ENCODE measurements around the gene CACNA1C.
"Not testable (repeated sequence)": the region's sequence is repeated elsewhere in the genome, so short reads cannot be mapped to it uniquely, and the experiment has no call there.

The CACNA1C gene

DNA sequence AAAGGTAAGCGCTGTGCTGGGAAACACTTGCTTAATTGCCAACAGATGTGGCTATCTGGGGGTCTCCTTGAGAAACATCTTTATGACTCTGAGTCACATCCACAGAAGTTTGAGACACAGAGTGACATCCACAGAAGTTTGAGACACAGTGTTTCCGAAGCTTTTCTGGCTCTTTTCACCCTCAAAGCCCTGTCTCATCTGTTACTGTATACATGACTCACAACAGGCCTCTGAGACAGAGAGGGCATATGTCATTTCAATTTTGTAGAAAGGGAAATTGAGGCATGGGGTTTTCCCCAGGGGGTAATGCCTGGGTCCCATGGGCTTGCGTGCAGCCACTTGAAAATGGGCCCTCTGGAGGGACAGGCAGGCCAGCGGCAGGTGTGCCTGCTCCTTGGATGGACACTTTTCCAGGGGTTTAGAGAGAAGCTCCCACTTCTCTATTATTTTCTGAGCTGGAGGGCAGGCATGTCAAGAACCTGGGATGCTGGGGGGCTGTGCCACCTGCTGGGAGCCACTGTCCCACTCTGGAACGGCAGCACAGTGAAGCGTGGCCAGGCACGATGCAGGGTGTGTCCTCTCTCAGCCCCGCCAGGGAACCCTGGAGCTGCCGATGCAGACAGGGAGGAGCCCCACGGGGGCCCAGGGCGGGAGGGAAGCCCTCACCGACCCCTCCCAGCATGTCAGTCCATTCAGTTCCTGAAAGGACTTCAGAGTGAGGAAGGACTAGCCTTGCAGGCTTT, 630.7 kb downstream of the CACNA1C start:
- Histone ChIP-seq H3K4me3 (no peak overlapping the region), H3K27ac (no peak overlapping the region)

DNA sequence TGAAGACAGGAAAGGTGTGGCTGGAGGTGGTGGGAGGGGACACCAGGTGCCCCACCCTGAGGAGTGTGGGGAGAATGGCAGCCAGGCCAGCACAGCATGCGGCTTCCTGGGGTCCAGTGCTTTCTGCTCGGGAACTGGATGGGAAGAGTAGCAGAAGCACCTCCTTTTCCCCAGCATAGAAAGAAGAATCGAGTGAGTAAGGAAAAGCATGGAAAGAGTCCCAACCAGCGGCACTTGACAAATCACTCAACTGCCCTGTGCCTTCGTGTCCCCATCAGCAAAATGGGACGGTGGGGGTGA, 631.2 kb downstream of the CACNA1C start:
- not testable (repeated sequence) for H3K27ac ChIP-seq

GRCh38 chr12:2685620-2686279, 633.0 kb downstream of the CACNA1C start:
- not testable (repeated sequence) for H3K4me3 ChIP-seq, H3K27ac ChIP-seq

More for the DNA sequence above, 631.2 kb downstream of the CACNA1C start:
- not testable (repeated sequence) for H3K4me3 ChIP-seq

- Histone ChIP-seq H3K27ac (no peak overlapping the region), H3K4me3 (no peak overlapping the region)
Measured at GRCh38 chr12:2686280-2686646, 633.5 kb downstream of the CACNA1C start.

GRCh38 chr12:2687058-2687457, 634.3 kb downstream of the CACNA1C start:
- no peak overlapping the region for H3K27ac ChIP-seq
- no peak overlapping the region for H3K4me3 ChIP-seq

GRCh38 chr12:2687726-2688125, 634.9 kb downstream of the CACNA1C start:
- H3K4me3 ChIP-seq: no peak overlapping the region
- H3K27ac ChIP-seq: no peak overlapping the region

- no peak overlapping the region for H3K27ac ChIP-seq
- H3K4me3 ChIP-seq: no peak overlapping the region
Measured at GRCh38 chr12:2688381-2688931, 635.7 kb downstream of the CACNA1C start.

DNA sequence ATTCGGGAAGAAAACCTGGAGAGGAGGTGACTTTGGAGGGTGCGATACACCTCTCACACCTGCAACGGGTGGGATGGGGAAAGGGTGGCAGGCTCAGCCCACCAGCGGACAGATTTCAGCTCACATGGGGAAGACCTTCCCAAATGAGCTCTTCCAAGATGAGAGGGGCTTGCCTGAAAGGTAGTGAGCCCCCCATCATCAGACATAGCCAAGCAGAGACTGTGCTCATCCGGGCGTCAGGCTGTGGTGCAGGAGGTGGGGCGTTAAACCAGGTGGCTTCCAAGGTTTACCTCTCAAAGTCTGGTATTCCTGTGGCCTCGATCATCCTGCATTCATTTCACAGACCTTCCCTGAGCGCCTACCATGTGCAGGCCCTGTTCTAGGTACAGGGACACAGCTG, 636.6 kb downstream of the CACNA1C start:
- no peak overlapping the region for H3K4me3 ChIP-seq
- H3K27ac ChIP-seq: no peak overlapping the region

GRCh38 chr12:2689879-2690278, 637.1 kb downstream of the CACNA1C start:
- H3K4me3 ChIP-seq: no peak overlapping the region

DNA sequence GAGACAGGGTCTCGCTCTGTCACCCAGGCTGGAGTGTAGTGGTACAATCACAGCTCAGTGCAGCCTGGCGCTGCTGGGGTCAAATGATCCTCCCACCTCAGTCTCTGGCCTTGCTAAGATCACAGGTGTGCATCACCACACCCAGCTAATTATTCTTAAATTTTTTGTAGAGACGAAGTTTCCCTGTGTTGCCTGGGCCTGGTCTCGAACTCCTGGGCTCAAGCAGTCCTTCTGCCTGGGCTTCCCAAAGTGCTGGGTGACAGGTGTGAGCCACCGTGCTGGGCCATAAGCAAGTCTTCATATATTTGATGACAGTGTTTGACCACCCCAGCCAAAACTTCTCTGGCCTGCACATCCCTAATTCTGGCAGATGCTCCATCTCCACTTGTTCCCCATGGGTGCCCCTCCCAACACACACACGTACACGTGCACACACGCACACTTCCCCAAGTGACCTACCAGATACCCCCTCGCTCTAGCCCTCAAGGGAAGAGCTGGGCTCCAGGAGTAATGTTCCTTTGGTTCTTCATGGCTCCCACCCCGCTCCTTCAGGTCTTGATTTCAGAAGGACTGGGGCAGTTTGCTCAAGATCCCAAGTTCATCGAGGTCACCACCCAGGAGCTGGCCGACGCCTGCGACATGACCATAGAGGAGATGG, 637.7 kb downstream of the CACNA1C start:
- Histone ChIP-seq H3K27ac (peak overlapping the region in 1 of 21 experiments; percentile 84), H3K4me3 (peak overlapping the region; percentile 37 to 58 (median 48))

More at GRCh38 chr12:2689879-2690278, 637.1 kb downstream of the CACNA1C start:
- no peak overlapping the region for H3K27ac ChIP-seq

- H3K27ac ChIP-seq: peak overlapping the region in 10 of 21 experiments; percentile 36 to 84 (median 60)
- peak overlapping the region; percentile 37 to 58 (median 48) for H3K4me3 ChIP-seq
Measured at GRCh38 chr12:2691006-2691344, 638.2 kb downstream of the CACNA1C start.

DNA sequence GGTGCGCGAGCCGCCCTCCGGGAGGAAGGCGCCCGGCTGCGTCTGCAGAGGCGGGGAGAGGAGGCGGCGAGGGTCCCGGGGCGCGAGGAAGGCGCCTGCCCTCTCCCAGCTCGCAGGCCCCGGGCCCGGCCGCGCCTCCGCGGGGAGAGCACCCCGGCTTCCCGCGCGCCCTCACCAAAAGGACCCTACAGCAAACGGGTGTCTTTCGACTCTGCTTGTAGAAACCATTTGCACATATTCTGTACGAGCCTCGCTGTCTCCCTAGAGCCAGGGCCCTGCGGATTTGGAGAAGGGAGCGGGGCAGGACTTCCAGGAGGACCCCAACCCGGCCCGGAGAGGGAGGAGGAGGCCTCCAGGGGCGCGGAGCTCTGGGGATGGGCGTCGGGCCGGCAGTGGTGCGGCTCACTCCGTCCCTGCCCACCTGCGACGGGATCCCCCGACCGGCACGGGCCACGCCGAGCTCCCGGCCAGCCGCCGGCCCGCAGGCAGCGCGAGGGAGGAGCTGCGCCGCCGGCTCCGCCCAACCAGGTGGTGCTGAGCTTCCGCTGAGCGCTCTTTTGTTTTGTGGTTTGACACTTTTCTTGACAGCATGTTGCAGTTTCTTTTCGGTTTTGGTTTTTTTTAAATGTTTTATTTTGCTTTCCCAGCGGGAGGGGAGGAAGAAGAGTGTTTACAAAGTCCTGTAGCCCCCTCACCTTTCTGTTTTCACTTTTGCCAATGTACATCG, 638.7 kb downstream of the CACNA1C start:
- Histone ChIP-seq H3K4me3 (peak overlapping the region; percentile 37 to 58 (median 48)), H3K27ac (peak overlapping the region in 11 of 21 experiments; percentile 36 to 84 (median 57))

DNA sequence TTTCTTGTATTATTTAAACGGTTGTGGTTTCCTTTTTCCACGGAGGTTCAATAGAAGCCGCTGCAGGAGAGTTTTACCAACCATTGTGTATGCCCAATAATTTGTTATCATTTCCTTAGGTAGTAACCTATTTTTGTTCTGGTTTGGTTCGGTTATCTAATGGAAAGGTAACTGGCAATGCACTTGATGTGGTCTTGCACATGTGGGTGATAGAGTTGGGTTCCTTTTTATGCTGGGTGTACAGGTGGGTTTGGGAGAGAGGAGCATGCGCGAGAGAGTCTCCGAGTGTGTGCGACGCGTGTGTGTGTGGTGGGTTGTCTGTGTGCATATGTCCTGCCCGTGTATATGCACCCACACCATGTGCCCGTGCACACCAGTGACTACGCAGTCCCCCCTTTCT, 639.3 kb downstream of the CACNA1C start:
- H3K27ac ChIP-seq: peak overlapping the region in 4 of 21 experiments; percentile 52 to 84 (median 66)

GRCh38 chr12:2693244-2693860, 640.6 kb downstream of the CACNA1C start:
- Histone ChIP-seq H3K27ac (no peak overlapping the region), H3K4me3 (no peak overlapping the region)

More for the DNA sequence above, 639.3 kb downstream of the CACNA1C start:
- peak overlapping the region; percentile 37 to 58 (median 48) for H3K4me3 ChIP-seq

GRCh38 chr12:2693980-2694610, 641.3 kb downstream of the CACNA1C start:
- no peak overlapping the region for H3K4me3 ChIP-seq
- no peak overlapping the region for H3K27ac ChIP-seq

DNA sequence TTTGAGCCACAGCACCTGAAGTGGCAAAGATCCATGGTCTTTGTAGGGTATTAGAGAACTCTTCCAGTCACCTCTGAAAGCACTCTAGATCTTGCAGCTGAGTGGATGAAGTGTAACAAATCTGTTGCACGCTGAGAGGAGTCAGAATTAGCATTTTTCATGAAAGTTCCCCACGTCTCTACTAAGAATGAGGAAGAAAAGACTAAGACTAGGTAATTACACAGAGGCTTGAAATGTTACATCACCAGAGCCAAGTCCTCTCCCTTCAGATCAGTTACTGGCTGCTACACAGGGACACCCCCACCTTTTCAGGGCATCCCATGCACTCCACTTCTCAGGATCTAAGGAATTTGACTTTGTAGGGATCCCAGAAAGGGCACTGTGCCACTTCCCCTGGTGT, 643.3 kb downstream of the CACNA1C start:
- Histone ChIP-seq H3K4me3 (no peak overlapping the region), H3K27ac (no peak overlapping the region)

DNA sequence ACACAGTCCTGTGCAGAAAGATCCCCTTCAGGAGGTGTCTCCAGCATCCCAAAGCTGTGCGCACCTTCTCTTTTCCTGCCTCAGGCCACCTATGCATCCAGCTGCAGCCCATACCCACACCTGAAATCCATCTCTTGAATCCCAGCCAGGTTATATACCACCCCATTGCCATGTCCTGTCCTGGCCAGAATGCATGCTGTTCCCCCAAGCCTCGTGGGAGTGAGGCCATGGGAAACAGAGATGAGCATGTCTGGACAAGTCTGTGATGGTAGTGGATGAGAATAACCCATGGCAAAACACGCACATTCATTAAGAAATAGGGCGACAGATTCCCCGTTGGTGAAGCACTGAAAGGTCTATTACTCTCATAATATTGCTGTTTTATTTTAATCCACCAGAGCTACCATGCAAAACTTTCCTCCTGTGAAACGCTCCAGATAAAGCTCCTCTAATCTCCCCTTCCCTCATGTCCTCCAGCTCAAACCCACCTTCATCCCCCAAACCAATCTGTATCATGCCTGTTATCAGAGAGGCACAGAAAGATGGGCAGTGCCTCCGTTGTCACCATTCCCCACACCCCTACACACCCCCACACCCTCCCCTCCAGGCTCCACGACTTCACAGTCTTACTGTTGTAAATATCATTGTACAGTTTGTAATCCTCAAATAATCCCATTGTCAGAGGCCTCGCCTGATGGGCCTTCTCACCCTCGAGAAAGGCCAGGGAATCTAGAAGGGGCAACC, 644.4 kb downstream of the CACNA1C start:
- Histone ChIP-seq H3K4me3 (no peak overlapping the region), H3K27ac (no peak overlapping the region)

GRCh38 chr12:2698566-2698965, 645.8 kb downstream of the CACNA1C start:
- Histone ChIP-seq H3K27ac (no peak overlapping the region), H3K4me3 (no peak overlapping the region)
